ENCODE data around the gene HNRNPH1.
"Not testable (repeated sequence)": the region's sequence is repeated elsewhere in the genome, so short reads cannot be mapped to it uniquely, and the experiment has no call there.

The HNRNPH1 gene

GRCh38 chr5:179623003-179623905 lies at the start of gene HNRNPH1:
TSS of gene HNRNPH1 (minus strand) at chr5:179623671. CDS start at chr5:179623133, 538 bp downstream.
- H3K4me1 ChIP-seq, result peaks cover 13% of the 10 kb centered on the region

GRCh38 chr5:179668391-179668790 lies 44.9 kb upstream of the HNRNPH1 start:
- Histone ChIP-seq H3K4me3 (ENCODE audit: low read depth, low read length) (no peak overlapping the region), H3K4me1 (no peaks in the 10 kb centered on the region)
- TF ChIP-seq CTCF (IDR thresholded peaks at IDR 0.05), result peak; percentile 67

More at GRCh38 chr5:179623003-179623905, at the start of gene HNRNPH1:
- Histone ChIP-seq H3K4me2 (ENCODE audit: low read length) (peak within 1 kb of the TSS; percentile 90), H3K79me2 (peaks cover 25% of the 10 kb centered on the region), H3K9me3 (ENCODE audit: control insufficient read depth, low read length) (no peaks in the 10 kb centered on the region), H3K4me3 (ENCODE audit: low read depth, low read length) (peak within 1 kb of the TSS; percentile 99), H2AFZ (peak within 1 kb of the TSS; percentile 87), H3K27ac (peak within 1 kb of the TSS; percentile 100), H3K27me3 (ENCODE audit: control insufficient read depth, insufficient read depth, low read length) (no peaks in the 10 kb centered on the region), H3K9ac (peak within 1 kb of the TSS; percentile 99), H3K36me3 (ENCODE audit: control insufficient read depth, insufficient read depth, low read length) (no peaks in the 10 kb centered on the region)
- no peak for TF ChIP-seq CTCF (IDR thresholded peaks at IDR 0.05)

GRCh38 chr5:179661647-179662046 lies 38.2 kb upstream of the HNRNPH1 start:
- not testable (repeated sequence) for H3K4me2 ChIP-seq (ENCODE audit: low read length); H3K4me3 ChIP-seq (ENCODE audit: low read depth, low read length); H3K79me2 ChIP-seq; H2AFZ ChIP-seq; H3K36me3 ChIP-seq (ENCODE audit: control insufficient read depth, insufficient read depth, low read length); H3K27ac ChIP-seq; H3K27me3 ChIP-seq (ENCODE audit: control insufficient read depth, insufficient read depth, low read length); H3K9ac ChIP-seq; H3K4me1 ChIP-seq; H3K9me3 ChIP-seq (ENCODE audit: control insufficient read depth, low read length)

More at GRCh38 chr5:179668391-179668790, 44.9 kb upstream of the HNRNPH1 start:
- no peaks in the 10 kb centered on the region for H3K27me3 ChIP-seq (ENCODE audit: control insufficient read depth, insufficient read depth, low read length)
- H3K9ac ChIP-seq, result no peak overlapping the region
- no peak overlapping the region for H2AFZ ChIP-seq
- H3K4me2 ChIP-seq (ENCODE audit: low read length), result no peak overlapping the region
- no peaks in the 10 kb centered on the region for H3K36me3 ChIP-seq (ENCODE audit: control insufficient read depth, insufficient read depth, low read length)
- no peaks in the 10 kb centered on the region for H3K9me3 ChIP-seq (ENCODE audit: control insufficient read depth, low read length)
- H3K79me2 ChIP-seq, result no peaks in the 10 kb centered on the region
- no peak overlapping the region for H3K27ac ChIP-seq

- Histone ChIP-seq H2AFZ (peak overlapping the region; percentile 76), H3K4me3 (ENCODE audit: low read depth, low read length) (peak overlapping the region; percentile 57), H3K4me2 (ENCODE audit: low read length) (peak overlapping the region; percentile 87)
- H3K9me3 ChIP-seq (ENCODE audit: control insufficient read depth, low read length); H3K27ac ChIP-seq; H3K27me3 ChIP-seq (ENCODE audit: control insufficient read depth, insufficient read depth, low read length); H3K4me1 ChIP-seq; H3K36me3 ChIP-seq (ENCODE audit: control insufficient read depth, insufficient read depth, low read length); H3K9ac ChIP-seq; H3K79me2 ChIP-seq: not testable (repeated sequence)
Measured at GRCh38 chr5:179658179-179658856, 34.8 kb upstream of the HNRNPH1 start.

GRCh38 chr5:179657302-179658178 lies 34.1 kb upstream of the HNRNPH1 start:
- H3K27ac ChIP-seq; H3K4me2 ChIP-seq (ENCODE audit: low read length); H3K4me1 ChIP-seq; H2AFZ ChIP-seq; H3K4me3 ChIP-seq (ENCODE audit: low read depth, low read length); H3K27me3 ChIP-seq (ENCODE audit: control insufficient read depth, insufficient read depth, low read length); H3K9ac ChIP-seq; H3K36me3 ChIP-seq (ENCODE audit: control insufficient read depth, insufficient read depth, low read length); H3K9me3 ChIP-seq (ENCODE audit: control insufficient read depth, low read length); H3K79me2 ChIP-seq: not testable (repeated sequence)

- H3K4me1 ChIP-seq; H3K27ac ChIP-seq; H2AFZ ChIP-seq; H3K4me3 ChIP-seq (ENCODE audit: low read depth, low read length); H3K79me2 ChIP-seq; H3K4me2 ChIP-seq (ENCODE audit: low read length); H3K9ac ChIP-seq; H3K36me3 ChIP-seq (ENCODE audit: control insufficient read depth, insufficient read depth, low read length); H3K27me3 ChIP-seq (ENCODE audit: control insufficient read depth, insufficient read depth, low read length); H3K9me3 ChIP-seq (ENCODE audit: control insufficient read depth, low read length): not testable (repeated sequence)
Measured at GRCh38 chr5:179653135-179653534, 29.7 kb upstream of the HNRNPH1 start.

GRCh38 chr5:179650245-179650644 lies 26.8 kb upstream of the HNRNPH1 start:
- H3K4me3 ChIP-seq (ENCODE audit: low read depth, low read length); H3K79me2 ChIP-seq; H3K4me2 ChIP-seq (ENCODE audit: low read length); H3K9me3 ChIP-seq (ENCODE audit: control insufficient read depth, low read length); H3K36me3 ChIP-seq (ENCODE audit: control insufficient read depth, insufficient read depth, low read length); H3K9ac ChIP-seq; H3K4me1 ChIP-seq; H3K27me3 ChIP-seq (ENCODE audit: control insufficient read depth, insufficient read depth, low read length); H3K27ac ChIP-seq; H2AFZ ChIP-seq: not testable (repeated sequence)

- not testable (repeated sequence) for H3K36me3 ChIP-seq (ENCODE audit: control insufficient read depth, insufficient read depth, low read length); H3K4me3 ChIP-seq (ENCODE audit: low read depth, low read length); H3K9ac ChIP-seq; H3K79me2 ChIP-seq; H3K9me3 ChIP-seq (ENCODE audit: control insufficient read depth, low read length); H2AFZ ChIP-seq; H3K4me2 ChIP-seq (ENCODE audit: low read length); H3K4me1 ChIP-seq; H3K27ac ChIP-seq; H3K27me3 ChIP-seq (ENCODE audit: control insufficient read depth, insufficient read depth, low read length)
Measured at GRCh38 chr5:179649166-179649703, 25.8 kb upstream of the HNRNPH1 start.

All from parathyroid adenoma (tissue), 2 donors.